ENCODE results near the gene PCGF5. TPM values are rescaled to one million over a fixed set of nuclear protein-coding genes. Genes with fewer than 3 reads are reported as not detected.

The PCGF5 gene
- total and polyA plus RNA-seq, 2 of the 8 experiments (the other 6 are each of a cell fraction or from before 2014, with no cell fraction given), result 5.8 to 8.4 TPM

GRCh38 chr10:91210435-91210834, 10.0 kb upstream of the PCGF5 start (continued):
- TF ChIP-seq YY1 (IDR thresholded peaks at IDR 0.05; ENCODE audit: low read depth, low read length), result no peak
